ENCODE measurements around the gene ERMN.

GRCh38 chr2:157367704-157368103, 42.1 kb upstream of the ERMN start:
- TF ChIP-seq CTCF (IDR thresholded peaks at IDR 0.05) (no peak), POLR2AphosphoS5 (IDR thresholded peaks at IDR 0.05) (no peak)

Measured in breast epithelium (tissue), 3 donors.